ENCODE data around the gene TCERG1L.

Gene TCERG1L

GRCh38 chr10:131093795-131094366 lies 217.6 kb downstream of the TCERG1L start:
- DNase-seq, result no peak

GRCh38 chr10:131093346-131093745 lies 218.2 kb downstream of the TCERG1L start:
- DNase-seq, result no peak

GRCh38 chr10:131092876-131093275 lies 218.6 kb downstream of the TCERG1L start:
- no peak for DNase-seq

GRCh38 chr10:131092386-131092785 lies 219.1 kb downstream of the TCERG1L start:
- no peak for DNase-seq

GRCh38 chr10:131091682-131092081 lies 219.8 kb downstream of the TCERG1L start:
- no peak for DNase-seq

- DNase-seq, result peak; percentile 1
Observed at GRCh38 chr10:131090761-131091661, 220.5 kb downstream of the TCERG1L start.

- no peak for DNase-seq
Observed at GRCh38 chr10:131089861-131090260, 221.7 kb downstream of the TCERG1L start.

- DNase-seq, result no peak
Observed at GRCh38 chr10:131089150-131089549, 222.4 kb downstream of the TCERG1L start.

GRCh38 chr10:131088619-131089018 lies 222.9 kb downstream of the TCERG1L start:
- DNase-seq, result no peak

GRCh38 chr10:131087464-131088215 lies 223.9 kb downstream of the TCERG1L start:
- no peak for DNase-seq

GRCh38 chr10:131086511-131086910 lies 225.0 kb downstream of the TCERG1L start:
- no peak for DNase-seq

GRCh38 chr10:131086094-131086493 lies 225.4 kb downstream of the TCERG1L start:
- no peak for DNase-seq

GRCh38 chr10:131085091-131085860 lies 226.2 kb downstream of the TCERG1L start:
- DNase-seq, result no peak

- no peak for DNase-seq
Observed at GRCh38 chr10:131084791-131085090, 226.8 kb downstream of the TCERG1L start.

- no peak for DNase-seq
Observed at GRCh38 chr10:131083915-131084790, 227.4 kb downstream of the TCERG1L start.

GRCh38 chr10:131082991-131083481 lies 228.5 kb downstream of the TCERG1L start:
- no peak for DNase-seq

GRCh38 chr10:131082201-131082850 lies 229.2 kb downstream of the TCERG1L start:
- DNase-seq, result no peak

- DNase-seq, result no peak
Observed at GRCh38 chr10:131081786-131082185, 229.7 kb downstream of the TCERG1L start.

- DNase-seq, result no peak
Observed at GRCh38 chr10:131081376-131081775, 230.1 kb downstream of the TCERG1L start.

- DNase-seq, result no peak
Observed at GRCh38 chr10:131080571-131080970, 230.9 kb downstream of the TCERG1L start.

- no peak for DNase-seq
Observed at GRCh38 chr10:131079314-131079713, 232.2 kb downstream of the TCERG1L start.
